Loucy (cell line): ENCODE results near the gene SLC10A4.

ENCODE experiments used
- CTCF ChIP-seq: fragments of 200-600 bp; sonication (generic); conservative IDR thresholded peaks from 2 replicates; pipeline ENCODE4 v1.5.1; 2014; ENCODE audit warnings: mild to moderate bottlenecking, antibody characterized with exemption, low read length
- EZH2phosphoT487 ChIP-seq: fragments of 200-600 bp; IDR thresholded peaks from 2 replicates; pipeline ENCODE4 v1.6.1; 2018; ENCODE audit warnings: antibody characterized with exemption, mild to moderate bottlenecking, moderate library complexity, borderline replicate concordance

GRCh38 chr4:48472794-48473193 is 10.3 kb upstream of the SLC10A4 start:
- TF ChIP-seq CTCF: no peak
- no peak for TF ChIP-seq EZH2phosphoT487
